Activated CD4-positive, alpha-beta T cell treated with anti-CD3 and anti-CD28 coated beads, Interleukin-2, amount 50 U/mL, for 16 hours (primary cell): Measurements from ENCODE around the gene SWSAP1.

Experiments used
- DNase-seq: peaks from one replicate; pipeline ENCODE4 v3.0.0-alpha.2; 2020

Gene SWSAP1

DNA sequence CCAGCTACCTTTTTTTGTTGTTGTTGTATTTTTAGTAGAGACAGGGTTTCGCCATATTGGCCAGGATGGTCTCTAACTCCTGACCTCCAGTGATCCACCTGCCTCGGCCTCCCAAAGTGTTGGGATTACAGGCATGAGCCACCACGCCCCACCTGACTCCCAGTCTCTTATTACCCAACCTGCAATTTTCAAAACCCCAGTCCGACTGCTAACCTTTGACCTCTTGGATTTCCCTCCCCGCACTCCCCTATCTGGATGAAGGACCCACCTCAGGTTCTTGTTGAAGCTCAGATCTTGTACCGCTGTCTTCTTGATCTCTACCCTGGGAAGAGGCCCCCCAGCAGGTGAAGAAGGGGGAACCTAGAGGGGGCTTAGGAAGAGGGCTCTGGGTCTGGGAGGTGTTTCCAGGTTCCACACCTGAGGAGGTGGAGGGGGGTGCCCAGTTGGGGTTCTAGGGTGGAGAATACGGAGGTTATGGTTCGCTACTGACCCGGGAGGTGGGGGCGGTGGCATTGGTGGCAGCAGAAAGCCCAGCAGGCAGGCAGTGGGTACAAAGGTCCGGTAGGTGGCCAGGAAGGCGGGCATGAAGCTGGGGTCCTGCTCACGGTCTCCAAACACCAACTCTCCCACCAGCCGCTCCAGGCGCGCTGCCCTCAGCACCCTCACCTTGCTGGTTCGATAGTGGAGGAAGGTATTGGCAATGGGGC lies 42.0 kb downstream of the SWSAP1 start:
- no peak for DNase-seq

DNA sequence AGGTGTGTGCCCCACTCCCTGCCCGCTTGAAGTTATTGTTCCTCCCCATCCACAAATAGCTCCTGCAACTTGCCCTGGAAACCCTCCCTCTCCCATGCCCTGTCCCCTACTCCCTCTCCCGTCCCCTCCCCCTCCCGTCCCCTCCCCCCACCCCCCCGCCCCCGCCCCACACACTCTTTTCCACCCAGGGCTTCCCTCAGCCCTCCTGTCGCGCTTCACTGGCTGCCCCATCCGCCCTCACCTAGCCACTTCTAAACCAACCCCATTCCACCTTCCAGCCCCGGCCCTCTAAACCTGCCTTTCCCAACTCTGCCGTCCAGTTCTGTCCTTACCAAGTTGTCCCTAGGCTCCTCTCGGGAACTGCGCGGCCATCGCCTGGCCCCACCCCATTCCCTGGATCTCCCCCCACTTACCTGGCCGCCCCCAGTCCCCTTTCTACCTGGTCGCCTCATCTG lies 43.7 kb downstream of the SWSAP1 start:
- DNase-seq, result no peak

DNA sequence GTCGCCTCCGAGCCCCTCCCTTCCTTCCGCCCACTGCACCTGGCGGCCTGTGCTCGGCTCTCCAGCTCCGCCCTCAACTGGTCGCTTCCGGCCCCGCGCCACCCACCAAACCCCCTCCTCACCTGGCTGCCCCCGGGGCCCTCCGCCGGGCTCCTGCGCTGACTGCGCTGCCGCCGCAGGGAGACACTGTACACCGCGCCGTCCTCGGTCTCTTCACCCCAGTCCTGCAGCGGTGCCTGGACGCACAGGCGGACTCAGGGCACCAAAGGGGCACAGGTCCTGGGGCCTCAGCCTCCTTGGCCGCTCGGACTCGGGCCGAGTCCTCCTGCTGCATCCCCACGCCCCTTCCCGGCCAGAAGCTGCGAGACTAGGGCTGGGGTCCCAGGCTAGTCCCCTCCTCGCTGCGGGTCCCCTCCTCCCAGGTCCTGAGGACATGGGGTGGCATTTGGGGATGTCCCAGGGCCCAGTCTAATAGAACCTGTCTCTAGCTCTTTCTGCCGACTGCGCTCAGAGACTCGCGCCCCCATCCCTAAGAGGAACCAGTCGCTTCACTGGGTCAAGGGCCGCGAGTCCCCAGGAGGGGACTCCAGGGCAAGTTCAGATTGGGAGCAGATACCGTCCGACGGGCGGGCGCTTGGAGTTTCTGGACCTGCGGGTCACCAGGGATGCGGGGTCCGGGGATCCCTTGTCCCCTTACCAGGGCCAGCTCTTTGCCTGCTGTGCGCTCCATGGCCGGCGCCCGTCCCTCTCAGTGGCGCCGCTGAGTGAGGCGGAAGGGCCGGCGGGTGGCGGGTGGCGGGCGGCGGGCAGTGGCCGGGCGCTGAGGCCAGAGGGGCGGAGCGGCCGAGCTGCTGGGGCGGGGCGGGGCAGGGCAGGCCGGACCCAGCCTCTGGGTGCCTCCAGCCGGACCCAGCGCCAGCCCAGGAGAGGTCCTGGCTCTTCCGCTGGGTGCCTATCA lies 44.4 kb downstream of the SWSAP1 start, which contains the start of gene RGL3:
TSS of gene RGL3 (minus strand) at position 766 of the 958 bp plus-strand sequence. CDS start at position 730, 36 bp downstream.
- DNase-seq, result no peak

DNA sequence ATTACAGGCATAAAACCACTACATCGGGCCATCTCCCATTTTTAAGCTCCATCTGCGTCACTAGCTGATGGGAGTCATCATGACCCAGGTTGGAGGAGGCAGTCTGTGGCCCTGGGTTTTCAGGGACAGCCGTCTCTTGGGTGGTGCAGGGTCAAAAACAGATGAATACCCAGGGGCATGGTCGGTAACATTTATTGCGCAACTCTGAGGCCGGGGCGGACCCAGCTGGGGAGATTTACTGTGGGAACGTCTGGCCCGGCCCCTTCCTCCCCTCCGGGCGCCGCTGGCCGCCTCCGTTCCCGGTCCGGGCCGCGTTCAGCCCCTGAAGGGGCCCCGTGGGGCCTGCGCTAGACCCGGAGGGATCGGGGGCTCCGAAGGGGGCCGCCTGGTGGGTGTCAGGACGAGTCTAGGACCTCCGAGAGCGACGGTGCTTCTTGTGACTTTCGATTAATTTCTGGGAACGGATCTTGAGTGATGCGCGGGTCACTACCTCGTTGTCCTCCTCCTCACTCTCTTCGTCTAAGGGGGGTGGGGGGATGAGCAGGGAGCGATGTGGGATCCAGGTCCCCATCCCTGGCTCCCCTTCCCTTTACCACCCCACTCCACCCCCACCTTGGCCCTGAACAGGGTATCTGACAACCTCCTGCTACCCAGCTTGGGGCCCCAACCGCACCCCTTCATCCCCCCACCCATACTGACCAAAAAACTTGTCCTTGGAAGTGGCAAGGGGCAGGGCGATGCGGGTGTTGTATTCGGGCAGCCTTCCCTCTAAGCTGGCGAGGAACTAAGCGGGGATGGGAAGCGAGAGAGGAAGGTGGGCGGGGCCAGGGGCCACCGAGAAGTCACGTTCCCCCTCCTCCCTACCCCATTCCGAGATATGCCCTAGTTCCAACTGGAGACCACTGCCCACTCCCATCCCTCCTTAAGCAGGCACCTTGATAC lies 46.2 kb downstream of the SWSAP1 start:
- DNase-seq, result no peak

DNA sequence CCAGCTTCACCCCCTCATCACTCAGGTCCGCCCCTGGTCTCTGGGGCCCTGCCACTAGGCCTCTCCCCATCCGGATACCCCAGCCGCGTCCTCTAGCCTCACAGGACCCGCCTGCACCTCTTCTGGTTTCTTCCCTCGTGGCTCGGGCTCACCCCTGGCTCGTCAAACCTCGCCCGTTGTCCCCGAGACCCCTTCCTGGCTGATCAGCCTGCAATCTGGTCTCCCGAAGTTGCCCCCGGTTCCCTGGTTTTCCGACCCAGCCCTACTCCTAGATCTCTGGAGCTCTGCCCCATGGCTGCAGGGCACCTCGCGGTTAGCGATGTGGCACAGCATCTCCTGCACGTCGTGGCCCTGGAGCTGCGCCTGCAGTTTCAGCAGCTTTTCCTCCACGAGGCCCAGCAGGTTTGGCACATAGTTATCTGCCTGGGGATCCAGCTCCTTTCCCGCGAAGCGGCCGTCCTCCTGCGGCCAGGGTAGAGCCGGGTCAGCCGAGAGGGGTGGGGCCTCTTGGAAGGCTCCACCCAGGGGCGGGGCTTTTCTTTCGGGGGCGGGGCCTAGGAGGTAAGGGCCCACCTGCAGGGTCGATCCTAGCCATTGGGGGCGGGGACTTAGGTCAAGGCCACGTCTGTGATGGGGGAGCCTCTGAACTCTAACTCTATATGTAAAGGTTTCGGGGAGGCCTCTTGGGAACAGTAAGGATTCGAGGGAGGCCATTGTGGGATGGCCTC lies 47.1 kb downstream of the SWSAP1 start:
- peak; percentile 23 for DNase-seq

DNA sequence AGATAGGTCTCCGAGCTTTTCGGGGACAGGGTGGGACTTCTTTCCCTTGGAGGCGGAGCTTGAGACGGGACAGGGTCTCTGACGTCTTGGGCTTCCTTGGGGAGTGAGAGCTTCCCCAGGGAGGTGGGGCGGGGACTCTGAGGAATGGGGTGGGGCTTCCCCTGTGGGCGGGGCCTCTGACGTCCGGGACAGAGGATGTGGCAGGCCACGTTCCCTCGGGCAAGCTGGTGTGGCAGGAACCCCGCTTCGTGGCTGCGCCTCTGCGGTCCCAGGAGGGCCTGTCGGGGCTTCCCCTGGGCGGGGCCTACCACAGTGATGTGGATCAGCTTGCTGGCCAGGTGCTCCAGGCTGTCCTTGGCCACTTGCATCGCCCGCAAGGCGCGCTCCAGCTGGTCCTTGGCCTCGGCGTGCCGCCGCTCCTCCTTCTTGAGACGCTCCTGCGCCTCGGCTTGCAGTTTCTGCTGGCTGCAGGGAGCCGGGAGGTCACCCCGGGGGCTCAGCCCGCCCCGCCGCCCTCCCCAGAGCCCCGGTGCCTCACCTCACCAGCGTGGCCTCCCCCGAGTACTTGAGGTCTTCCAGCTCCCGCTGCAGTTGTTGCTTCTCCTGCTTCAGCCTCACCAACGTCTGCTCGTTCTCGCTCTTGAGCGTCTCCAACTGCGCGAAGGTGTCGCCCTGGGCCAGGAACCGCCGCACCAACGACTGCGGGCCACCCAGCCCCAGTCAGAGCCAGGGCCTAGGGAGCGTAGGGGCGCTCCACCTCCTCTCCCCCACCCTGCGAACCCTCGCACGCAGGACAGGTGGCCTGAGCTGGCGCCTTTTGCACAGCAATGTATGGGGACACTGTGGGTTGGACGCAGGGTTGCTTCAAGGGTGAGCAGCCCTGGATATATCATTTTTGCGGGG lies 47.9 kb downstream of the SWSAP1 start:
- DNase-seq, result peak; percentile 80

DNA sequence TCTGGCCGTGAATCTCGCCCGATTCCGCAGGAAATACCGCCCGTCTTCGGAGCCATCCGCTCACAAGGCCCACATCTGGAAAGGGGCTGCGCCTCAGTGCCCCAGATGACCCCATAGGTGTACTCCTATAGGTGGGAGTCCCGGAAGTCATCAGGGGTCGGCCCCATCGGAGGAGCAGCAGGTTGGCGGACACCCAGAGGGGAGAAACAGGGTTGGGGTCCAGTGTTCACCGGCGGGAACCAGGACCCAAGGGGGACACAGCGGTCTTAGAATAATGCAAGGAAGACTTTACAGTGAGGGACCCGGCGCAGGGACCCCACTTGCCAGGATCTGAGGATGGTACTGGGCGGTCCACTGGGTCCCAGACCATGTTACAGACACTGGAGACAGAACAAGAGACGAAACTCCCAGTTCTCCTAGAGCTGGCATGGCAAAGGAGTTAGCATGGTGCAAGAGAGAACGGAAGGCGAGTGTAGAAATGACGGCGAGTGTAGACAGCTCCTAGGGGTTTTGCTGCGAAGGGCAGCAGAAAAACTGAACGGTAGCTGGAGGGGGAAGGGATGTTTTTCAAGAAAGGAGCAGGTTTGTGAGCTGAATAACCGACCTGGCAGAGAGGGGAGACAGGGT lies 48.8 kb downstream of the SWSAP1 start:
- DNase-seq, result no peak

DNA sequence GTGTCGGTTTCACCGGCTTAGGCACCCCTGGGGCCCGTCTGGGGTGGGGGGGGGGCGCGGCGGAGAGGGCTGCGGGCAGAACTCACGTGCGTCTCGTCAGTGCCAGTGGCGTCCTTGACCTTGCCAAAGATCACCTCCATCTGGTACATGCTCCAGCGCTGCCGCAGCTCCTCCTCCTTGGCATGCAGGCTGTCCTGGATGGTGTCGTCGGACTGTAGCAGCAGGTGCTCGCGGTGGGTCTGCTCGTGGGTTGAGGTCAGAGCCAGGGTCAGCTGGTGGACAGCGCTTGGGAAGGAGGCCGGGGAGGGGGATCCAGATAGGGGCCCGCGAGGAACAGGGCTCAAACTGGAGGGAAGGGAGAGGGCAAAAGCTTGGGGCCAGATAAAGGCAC lies 49.3 kb downstream of the SWSAP1 start:
- DNase-seq, result no peak
